Natural killer cell (primary cell): ENCODE data around the gene EHD2. TPM values are rescaled to one million over a fixed set of nuclear protein-coding genes. Genes with fewer than 3 reads are reported as not detected.
A peak's percentile ranks its signal among the peaks of the same experiment; 100 is the strongest.

ENCODE experiments used
- ATAC-seq, 3 donors: fragments of 150-1000 bp in 2 of 3; fragments of 200-7000 bp in 1 of 3; cut with Tn5 transposase; 1 replicate in 1 of 3; 2 replicates in 2 of 3; pipeline ENCODE4 v1.10.0; 2021; ENCODE audit warnings: mild to moderate bottlenecking in 2 of 3, moderate library complexity in 2 of 3
- DNase-seq, 2 donors: peaks; one replicate each; pipeline versions ENCODE4 v3.0.0 to v3.0.0-alpha.2; 2013 to 2021; ENCODE audit warnings: mixed read lengths in 1 of 2
- H3K27ac ChIP-seq: one replicate; pipeline ENCODE4 v1.5.1; 2013; ENCODE audit warnings: mild to moderate bottlenecking, low read length
- H3K27me3 ChIP-seq: one replicate; pipeline ENCODE4 v1.6.1; 2013; ENCODE audit warnings: low read length; ENCODE audit not compliant: control insufficient read depth, insufficient read depth
- H3K36me3 ChIP-seq: one replicate; pipeline ENCODE4 v1.6.1; 2013; ENCODE audit warnings: low read length; ENCODE audit not compliant: control insufficient read depth, insufficient read depth
- H3K4me1 ChIP-seq: one replicate; pipeline ENCODE4 v1.6.1; 2013; ENCODE audit warnings: low read length; ENCODE audit not compliant: control insufficient read depth, insufficient read depth
- H3K4me3 ChIP-seq: one replicate; pipeline ENCODE4 v1.5.1; 2013; ENCODE audit warnings: low read length
- H3K9me3 ChIP-seq: one replicate; pipeline ENCODE4 v1.6.1; 2013; ENCODE audit warnings: low read length; ENCODE audit not compliant: control insufficient read depth, insufficient read depth
- H3K27ac Mint-ChIP-seq, 2 donors: one replicate each; pipeline ENCODE4 v1.8.0; 2022; ENCODE audit warnings: mild to moderate bottlenecking in 2 of 2, mixed read lengths in 2 of 2, moderate library complexity in 1 of 2
- H3K27me3 Mint-ChIP-seq, 2 donors: one replicate each; pipeline ENCODE4 v1.8.0; 2022; ENCODE audit warnings: low read depth in 2 of 2, mixed read lengths in 2 of 2
- H3K36me3 Mint-ChIP-seq: one replicate; pipeline ENCODE4 v1.8.0; 2022; ENCODE audit warnings: mixed read lengths
- H3K4me1 Mint-ChIP-seq, 2 donors: one replicate each; pipeline ENCODE4 v1.8.0; 2022; ENCODE audit warnings: mixed read lengths in 2 of 2
- H3K4me3 Mint-ChIP-seq: one replicate; pipeline ENCODE4 v1.8.0; 2022; ENCODE audit warnings: mild to moderate bottlenecking, moderate library complexity, mixed read lengths
- H3K9me3 Mint-ChIP-seq, 2 donors: one replicate each; pipeline ENCODE4 v1.8.0; 2022; ENCODE audit warnings: mixed read lengths in 2 of 2
- CTCF ChIP-seq: fragments of 200-600 bp; IDR thresholded peaks from one replicate; pipeline ENCODE4 v1.8.0; 2022; ENCODE audit warnings: antibody characterized with exemption
- WGBS: methylation state at CpG from one replicate; pipeline ENCODE4 v1.1.7; 2013; ENCODE audit warnings: missing lambda C conversion rate; ENCODE audit not compliant: insufficient coverage; 5-methylcytosine and 5-hydroxymethylcytosine counted together
- intact Hi-C: fragments of 100-400 bp; cut with micrococcal nuclease; formaldehyde crosslinking; loops from one replicate; pipeline ENCODE4 v1.14.2; 2022
- total RNA-seq, 4 donors: library from RNA; stranded (reverse); fragments of 120-200 nt in 1 of 4; gene quantifications; one replicate each; pipeline versions ENCODE4 v1.2.3 to v1.2.4, GENCODE V29; 2013 to 2022

The EHD2 gene
- total RNA-seq, 3 donors from 2014 or later (not counting 1 experiment from before 2014, with no cell fraction given): 0.09 to 0.40 (median 0.12) TPM

GRCh38 chr19:47740866-47741519 lies 27.8 kb downstream of the EHD2 start:
- Mint-ChIP-seq H3K36me3 (no peaks in the 10 kb centered on the region), H3K9me3 (no peaks in the 10 kb centered on the region), H3K4me1 (peaks cover 7 to 8% of the 10 kb centered on the region in 2 donors), H3K27me3 (no peaks in the 10 kb centered on the region), H3K27ac (no peak overlapping the region), H3K4me3 (no peak overlapping the region)
- H3K9me3 ChIP-seq: no peaks in the 10 kb centered on the region
- TF ChIP-seq CTCF: no peak
- H3K36me3 ChIP-seq: no peaks in the 10 kb centered on the region
- H3K27me3 ChIP-seq: no peaks in the 10 kb centered on the region
- H3K4me1 ChIP-seq: peaks cover 23% of the 10 kb centered on the region
- DNase-seq (no peak), ATAC-seq (no peak)
- intact Hi-C loops: no loop called here
- WGBS: 93% methylated on average over 48 of the region's 48 CpGs
- H3K4me3 ChIP-seq: no peak overlapping the region
- H3K27ac ChIP-seq: no peak overlapping the region

- no peaks in the 10 kb centered on the region for H3K9me3 Mint-ChIP-seq
- Histone ChIP-seq H3K4me1 (peaks cover 29% of the 10 kb centered on the region), H3K36me3 (no peaks in the 10 kb centered on the region), H3K27ac (no peak overlapping the region), H3K27me3 (no peaks in the 10 kb centered on the region), H3K9me3 (no peaks in the 10 kb centered on the region), H3K4me3 (no peak overlapping the region)
- no peaks in the 10 kb centered on the region for H3K27me3 Mint-ChIP-seq
- H3K4me3 Mint-ChIP-seq: no peak overlapping the region
- TF ChIP-seq CTCF: no peak
- DNase-seq (no peak), ATAC-seq (no peak)
- WGBS: 82% methylated on average over 15 of the region's 15 CpGs
- H3K4me1 Mint-ChIP-seq: peaks cover 7 to 8% of the 10 kb centered on the region in 2 donors
- no peak overlapping the region for H3K27ac Mint-ChIP-seq
- intact Hi-C loops: loop anchor here (2.0 kb wide), 1 partner anchor 35 kb away; no protein-coding TSS in a partner anchor
- no peaks in the 10 kb centered on the region for H3K36me3 Mint-ChIP-seq
Measured at GRCh38 chr19:47741544-47742140, 28.4 kb downstream of the EHD2 start.

- DNase-seq (no peak), ATAC-seq (no peak)
- Mint-ChIP-seq H3K36me3 (no peaks in the 10 kb centered on the region), H3K4me1 (peaks cover 7 to 8% of the 10 kb centered on the region in 2 donors), H3K27me3 (no peaks in the 10 kb centered on the region), H3K9me3 (no peaks in the 10 kb centered on the region), H3K27ac (no peak overlapping the region), H3K4me3 (peak overlapping the region; percentile 35)
- WGBS: 90% methylated on average over 9 of the region's 13 CpGs
- Histone ChIP-seq H3K4me1 (peaks cover 32% of the 10 kb centered on the region), H3K27me3 (no peaks in the 10 kb centered on the region), H3K4me3 (no peak overlapping the region), H3K9me3 (no peaks in the 10 kb centered on the region), H3K36me3 (peaks cover 3% of the 10 kb centered on the region), H3K27ac (no peak overlapping the region)
- intact Hi-C loops: loop anchor here (1.0 to 2.0 kb wide), 2 partner anchors 36 to 306 kb away; no protein-coding TSS in a partner anchor
- TF ChIP-seq CTCF: no peak
Measured at GRCh38 chr19:47742634-47743033, 29.4 kb downstream of the EHD2 start.
